Posterior cingulate gyrus (tissue), 11 donors: ENCODE measurements around the gene UST.

Source experiments
- DNase-seq, 10 donors: peaks; one replicate each; pipeline versions ENCODE4 v3.0.0 to v3.0.0-alpha.2; 2020 to 2021; ENCODE audit warnings: mixed read lengths in 3 of 10
- intact Hi-C: fragments of 100-400 bp; cut with DNase I; formaldehyde crosslinking; loops from one replicate; pipeline ENCODE4 v1.15.1; 2023

Gene UST

DNA sequence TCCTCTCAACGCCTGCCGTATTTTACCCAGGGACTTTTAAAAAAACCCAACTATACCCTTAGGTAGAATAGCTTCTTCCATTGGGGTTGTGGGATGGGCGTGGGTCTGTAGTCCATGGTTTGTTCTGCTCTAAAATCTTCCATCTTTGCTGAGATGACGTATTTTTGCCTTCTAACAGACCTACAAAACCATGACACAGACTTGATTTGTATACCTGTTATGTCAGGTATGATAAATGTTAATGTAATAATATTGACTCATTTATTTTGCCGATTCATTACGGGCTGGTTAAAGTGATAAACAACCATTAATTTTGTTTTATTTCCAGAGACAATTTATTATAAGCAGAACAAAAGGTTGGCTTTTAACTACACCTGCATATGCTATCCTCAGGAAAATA, 48.7 kb downstream of the UST start:
- intact Hi-C loops: no loop called here

DNA sequence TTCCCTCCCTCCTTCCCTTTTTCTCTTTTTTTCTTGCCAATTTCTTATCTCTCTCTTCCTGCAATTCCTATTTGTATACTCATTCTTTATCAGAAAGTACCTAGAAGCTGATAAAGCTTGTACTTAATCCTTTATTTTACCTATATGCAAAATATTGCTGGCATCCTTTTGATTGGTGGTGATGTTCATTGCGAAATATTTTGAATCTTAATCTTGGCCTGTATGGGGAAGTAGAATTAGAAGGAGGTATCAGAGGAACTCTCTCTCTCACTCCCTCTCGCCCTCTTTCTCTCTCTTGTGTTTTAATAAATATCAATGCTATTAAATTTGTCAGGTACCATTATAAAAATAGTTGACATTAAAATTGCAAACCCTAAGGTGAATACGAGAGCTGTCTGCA, 52.8 kb downstream of the UST start:
- intact Hi-C loops: no loop called here
- no peak for DNase-seq

More for the DNA sequence above, 48.7 kb downstream of the UST start:
- DNase-seq: no peak

DNA sequence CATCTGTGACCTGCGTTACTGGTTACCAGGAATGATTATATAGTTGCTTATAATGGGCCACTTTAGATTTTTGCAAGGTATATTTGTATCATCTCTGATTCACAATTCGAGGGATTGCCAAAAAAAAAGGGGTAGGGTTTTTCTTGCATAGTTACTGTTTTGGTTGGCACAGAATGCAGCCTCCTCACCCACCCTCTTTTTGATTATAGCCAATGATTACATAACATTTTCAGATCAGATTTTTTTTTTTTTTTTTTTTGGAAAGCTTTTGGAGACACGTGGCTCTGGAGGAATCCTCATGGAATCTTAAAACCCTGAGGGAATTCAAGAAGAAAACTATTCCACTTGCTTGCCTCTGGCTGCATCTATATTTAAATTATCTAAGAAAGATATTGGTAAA, 53.7 kb downstream of the UST start:
- intact Hi-C loops: no loop called here
- DNase-seq: no peak

DNA sequence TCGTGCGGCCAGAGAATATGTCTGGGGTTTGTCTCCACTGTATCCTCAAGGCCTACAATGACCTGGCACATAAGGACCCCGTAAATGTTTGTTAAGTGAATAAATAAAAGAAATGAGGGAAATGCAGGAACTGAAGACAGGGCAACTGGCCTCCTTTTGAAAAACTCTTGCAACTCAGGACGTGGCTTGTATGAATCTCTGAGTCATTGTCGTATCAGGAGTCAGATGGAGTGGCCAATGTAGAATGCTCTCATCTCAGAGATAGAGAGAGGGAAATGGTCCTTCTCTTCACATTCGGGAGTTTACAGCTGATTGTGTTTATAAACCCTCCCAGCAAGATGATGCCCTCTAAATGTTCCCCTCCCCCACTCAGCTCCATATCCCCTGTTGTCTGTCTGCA, 57.1 kb downstream of the UST start:
- DNase-seq: no peak
- intact Hi-C loops: no loop called here

DNA sequence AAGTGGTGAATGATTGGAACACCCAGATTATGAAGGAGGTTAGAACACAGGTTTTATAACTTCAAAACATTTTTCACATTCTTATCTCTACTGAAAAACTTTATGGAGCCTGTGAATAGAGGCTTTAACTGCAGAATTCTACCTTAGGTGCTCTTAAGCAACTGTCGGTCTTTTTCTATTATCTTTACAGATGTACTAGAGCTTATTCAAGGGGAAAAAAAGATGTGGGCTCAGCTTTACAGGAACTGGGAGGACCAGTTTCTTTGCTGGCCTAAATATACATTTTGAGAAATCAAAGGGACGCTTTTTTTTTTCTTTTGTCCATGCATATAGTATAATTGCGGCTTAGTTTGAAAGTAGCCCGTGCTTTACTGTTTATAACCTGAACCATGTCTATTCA, 58.9 kb downstream of the UST start:
- DNase-seq: no peak

DNA sequence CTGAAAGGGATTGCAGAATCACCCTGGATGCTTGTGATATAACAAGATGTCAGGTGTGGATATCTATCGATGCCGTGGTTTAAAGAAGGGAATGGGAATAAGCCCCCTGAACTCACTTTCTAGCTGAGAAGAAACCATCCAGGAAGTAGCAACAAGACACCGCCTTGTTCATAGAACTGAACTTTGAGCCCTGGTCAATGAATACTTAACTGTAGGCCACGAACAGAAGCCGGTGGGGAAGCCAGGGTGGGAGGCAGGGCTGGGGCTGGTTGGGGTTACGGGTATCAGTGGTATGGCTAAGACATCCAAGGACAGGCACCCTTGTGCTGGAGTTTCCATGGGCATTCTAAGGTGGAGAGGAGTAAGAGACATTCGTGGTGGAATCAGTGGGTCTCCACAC, 61.0 kb downstream of the UST start:
- intact Hi-C loops: no loop called here
- no peak for DNase-seq

More for the DNA sequence above, 58.9 kb downstream of the UST start:
- intact Hi-C loops: no loop called here

DNA sequence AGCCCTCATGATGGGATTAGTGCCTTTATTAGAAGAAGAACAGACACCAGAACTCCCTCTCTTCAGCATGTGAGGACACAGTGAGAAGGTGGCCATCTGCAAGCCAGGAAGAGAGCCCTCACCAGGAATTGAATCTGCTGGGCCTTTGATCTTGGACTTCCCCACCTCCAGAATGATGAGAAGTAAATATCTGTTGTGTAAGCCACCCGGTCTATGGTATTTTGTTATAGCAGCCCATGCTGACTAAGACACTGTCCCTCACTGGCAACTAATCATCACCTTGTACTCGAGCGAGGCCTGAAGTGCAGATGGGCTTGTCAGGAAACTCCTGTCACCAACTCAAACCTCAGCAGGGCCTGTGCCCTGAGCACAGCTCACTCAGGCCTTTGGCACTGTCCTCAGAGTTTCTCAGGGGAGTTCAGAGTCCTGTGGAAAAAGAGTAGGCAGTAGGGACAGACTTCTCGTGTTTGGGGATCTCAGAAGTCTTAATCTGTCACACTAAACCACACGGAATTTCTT, 62.0 kb downstream of the UST start:
- intact Hi-C loops: no loop called here
- no peak for DNase-seq

DNA sequence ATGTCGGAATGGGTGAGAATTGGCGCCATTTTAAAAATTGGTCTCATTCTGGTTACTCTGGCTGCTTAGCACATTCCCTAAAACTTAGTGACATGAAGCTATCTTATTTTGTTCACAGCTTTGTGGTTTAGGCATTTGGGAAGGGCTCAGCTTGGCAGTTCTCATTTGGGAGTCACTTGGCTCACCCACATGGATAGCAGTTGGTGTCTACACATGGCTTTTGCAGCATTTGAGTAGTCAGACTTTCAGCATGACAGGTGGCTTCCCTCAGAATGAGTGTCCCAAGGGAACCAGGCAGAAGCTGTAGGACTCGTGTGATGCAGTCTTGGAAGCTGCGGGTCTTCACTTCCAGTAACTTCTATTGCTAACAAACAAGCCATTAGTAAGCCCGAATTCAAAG, 64.6 kb downstream of the UST start:
- DNase-seq: no peak
- intact Hi-C loops: no loop called here

DNA sequence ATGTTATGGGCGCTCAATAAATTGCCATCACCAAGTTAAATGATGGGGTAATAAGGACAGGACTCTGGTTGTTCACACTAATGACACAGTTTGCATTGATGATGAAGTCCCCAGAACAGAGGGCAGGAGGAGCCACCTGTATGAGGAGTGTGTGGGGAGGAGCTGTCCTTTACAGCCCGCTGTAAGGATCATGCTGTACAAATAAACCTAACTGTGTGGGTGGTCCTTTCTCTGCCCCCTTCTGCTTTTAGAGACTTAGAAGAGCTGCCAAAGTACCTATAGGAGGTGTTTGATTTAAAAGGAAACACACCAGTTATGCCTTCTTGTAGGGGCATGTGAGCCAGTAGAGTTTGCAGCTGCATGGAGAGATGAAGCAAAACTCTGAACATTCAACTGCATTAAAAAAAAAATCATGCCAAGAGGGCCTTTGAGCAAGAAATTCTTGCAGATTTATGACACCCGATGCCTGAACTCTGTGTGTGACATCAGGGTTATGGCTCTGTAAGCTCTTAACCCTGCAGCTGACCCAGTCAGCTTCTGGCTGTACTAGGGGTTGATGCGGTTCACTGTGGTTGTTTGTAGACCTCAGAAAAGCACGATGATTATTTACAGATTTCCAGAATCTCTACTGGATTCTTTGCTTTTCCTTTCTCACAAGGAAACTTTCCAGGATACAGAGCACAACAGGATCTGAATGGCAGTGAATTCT, 67.4 kb downstream of the UST start:
- intact Hi-C loops: no loop called here

DNA sequence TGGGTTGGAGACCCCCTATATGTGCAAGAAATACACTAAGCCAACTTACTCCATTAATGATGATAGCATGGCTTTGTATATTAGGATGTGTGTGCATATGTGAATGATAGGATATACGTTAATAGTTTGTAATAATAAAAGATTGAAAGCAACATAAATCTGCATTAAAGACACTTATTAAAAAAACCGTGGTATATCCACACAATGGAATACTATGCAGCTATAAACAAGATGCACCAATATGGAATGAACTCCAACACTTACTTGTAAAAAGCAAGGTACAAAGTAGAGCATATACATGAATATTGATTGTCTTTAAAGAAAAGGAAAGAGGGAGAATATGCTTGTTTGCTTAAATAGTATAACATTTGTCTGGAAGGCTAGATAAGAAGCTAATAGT, 68.0 kb downstream of the UST start:
- intact Hi-C loops: no loop called here
- no peak for DNase-seq

More for the DNA sequence above, 67.4 kb downstream of the UST start:
- DNase-seq: no peak

DNA sequence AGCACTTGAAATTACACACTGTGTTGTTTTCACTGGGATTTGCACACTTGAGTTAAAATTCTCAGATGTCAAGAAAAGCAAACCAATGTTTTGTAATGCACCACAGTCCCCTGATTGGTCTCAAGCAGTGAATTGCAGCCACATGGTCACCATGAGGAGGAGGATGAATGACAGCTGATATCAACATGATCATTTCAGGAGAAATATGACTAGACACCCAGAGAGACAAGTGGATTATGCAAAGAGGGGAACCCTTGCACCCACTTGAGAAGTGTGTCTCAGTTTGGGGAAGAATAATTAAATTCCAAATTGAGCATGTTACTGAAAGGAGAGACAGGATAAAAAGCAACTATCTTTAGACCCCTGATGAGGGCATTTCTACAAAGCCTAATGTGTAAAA, 69.3 kb downstream of the UST start:
- intact Hi-C loops: no loop called here
- DNase-seq: no peak

DNA sequence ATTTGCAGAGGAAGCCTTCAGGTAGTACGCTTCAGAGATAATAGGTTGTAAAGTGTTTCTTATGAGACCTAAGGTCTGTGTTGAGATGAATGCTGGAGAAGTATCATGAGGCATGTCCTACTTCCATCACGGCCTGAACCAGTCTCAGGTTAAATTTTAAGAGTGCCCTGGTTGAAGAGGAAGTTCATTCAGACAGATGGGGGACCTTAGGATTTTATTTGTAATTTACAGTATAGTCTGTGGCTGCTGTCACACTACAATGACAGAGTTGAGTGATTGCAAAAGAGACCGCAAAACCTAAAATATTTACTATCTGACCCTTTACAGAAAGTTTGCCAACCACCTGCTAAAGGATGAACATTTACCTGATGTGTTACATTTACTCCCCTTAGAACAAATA, 70.9 kb downstream of the UST start:
- DNase-seq: no peak
- intact Hi-C loops: no loop called here

DNA sequence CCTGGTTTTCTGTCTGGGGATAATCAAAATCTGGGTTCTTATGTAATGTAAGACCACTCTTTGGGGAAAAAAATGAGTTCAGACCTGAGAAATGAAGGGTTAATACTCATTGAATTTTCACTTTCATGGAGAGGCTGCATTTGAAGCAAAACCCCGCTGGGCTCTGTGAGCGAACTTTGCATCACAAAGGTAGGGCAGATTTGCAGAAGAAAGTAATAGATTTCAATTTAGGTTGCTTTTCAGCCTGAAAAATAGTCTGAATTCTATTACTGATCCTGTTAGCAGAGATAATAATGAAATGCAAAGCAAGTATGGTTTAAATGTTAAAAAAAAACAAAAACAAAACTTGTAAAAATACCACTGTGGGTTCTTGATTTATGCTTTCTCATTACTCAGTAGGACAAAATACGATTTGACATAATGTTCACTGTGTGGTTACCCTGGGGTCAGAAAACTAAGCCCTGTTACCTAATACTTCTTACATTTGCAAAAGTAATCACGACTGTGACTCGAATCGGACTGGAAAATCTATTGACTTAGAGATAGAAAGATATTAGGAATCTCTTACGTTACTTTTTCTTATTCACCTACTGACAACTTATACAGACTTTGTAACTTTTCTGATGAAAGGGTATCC, 72.2 kb downstream of the UST start:
- intact Hi-C loops: no loop called here
- no peak for DNase-seq

DNA sequence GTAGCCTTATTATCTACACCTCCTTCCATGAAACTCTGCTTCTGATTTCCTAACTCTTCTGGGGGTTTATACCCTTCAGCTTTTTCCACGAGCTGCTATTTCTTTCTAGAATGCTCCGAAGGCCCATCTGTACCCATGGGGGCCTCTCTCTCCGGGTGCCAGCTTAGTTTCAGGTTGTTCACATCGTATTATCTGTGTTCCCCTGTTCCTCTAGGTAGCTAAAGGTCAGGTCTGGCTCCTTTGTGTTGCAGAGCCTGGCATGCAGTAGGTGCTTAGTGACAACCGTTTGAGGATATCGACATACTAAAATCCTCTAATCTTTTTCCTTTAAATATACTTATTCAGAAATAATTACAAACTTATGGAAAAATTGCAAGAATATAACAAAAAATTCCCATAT, 73.0 kb downstream of the UST start:
- DNase-seq: no peak
- intact Hi-C loops: no loop called here

DNA sequence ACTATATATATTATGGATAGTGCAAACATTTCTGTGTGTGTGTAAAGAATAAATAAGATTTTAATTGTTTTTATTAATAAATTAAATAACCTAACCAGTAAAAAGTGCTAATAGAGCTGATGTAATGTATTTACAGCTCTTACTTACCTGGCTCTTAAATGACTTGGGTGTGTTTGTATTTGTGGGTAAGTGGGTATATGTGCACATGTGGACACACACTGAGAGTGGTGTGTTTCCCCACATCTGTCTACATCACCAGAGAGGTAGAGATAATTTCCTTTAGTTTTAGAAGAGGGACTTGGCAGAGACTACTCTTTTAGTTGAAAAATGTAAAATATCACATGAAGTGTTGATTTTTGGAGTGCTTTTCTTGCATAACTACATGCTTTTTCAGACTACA, 76.0 kb downstream of the UST start:
- DNase-seq: no peak
- intact Hi-C loops: no loop called here

DNA sequence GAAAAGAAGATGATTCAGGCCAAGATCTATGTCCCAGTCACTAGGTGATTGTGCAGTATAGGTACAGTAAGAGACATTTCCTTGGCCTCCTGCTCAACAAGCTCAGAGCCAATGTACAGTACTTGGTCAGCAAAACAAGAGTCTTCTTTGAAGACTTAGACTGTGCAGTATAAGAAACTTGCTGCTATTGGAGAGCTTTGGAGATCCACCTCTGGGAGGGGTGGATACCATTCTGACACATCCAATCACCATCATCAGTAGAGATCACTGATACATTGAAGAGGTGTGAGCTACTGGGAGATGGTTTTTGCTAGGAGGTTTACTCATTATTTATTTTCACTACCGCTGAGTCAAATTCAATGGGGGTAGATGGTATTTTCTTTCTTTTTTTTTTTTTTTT, 77.5 kb downstream of the UST start:
- intact Hi-C loops: no loop called here
- no peak for DNase-seq

DNA sequence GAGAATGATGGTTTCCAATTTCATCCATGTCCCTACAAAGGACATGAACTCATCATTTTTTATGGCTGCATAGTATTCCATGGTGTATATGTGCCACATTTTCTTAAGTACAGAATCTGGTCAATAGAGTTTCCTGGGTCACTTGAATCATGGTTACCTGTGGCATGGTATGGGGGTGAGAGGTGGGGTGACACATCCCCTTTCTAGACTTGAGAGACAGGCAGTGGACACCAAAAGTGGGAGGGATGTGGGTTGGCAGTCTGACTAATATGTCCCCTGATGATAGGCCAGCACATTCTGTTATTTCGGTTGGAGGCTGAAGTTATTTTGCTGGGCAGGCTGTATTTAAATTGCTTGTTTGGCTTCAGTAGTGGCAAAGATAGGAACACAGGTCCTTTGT, 78.1 kb downstream of the UST start:
- intact Hi-C loops: no loop called here
- no peak for DNase-seq

DNA sequence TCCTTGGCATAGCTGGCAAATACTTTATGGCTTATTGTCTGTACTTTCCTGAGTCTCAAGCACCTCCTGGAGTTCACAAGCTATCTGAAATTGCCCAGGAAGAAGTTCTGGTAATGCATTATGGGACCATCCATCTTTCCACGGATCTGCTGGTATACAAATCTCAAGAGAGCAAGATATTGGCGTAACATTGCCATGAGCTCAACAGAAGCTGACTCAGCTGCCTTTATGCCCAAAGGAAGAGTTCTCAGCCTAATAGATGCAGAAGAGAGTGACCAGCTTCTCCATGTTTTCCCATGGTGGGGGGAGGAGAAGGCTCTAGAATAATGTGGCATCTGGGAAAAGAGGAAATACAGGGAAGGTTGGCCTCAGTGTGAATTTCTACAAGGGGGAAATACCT, 78.7 kb downstream of the UST start:
- intact Hi-C loops: no loop called here

DNA sequence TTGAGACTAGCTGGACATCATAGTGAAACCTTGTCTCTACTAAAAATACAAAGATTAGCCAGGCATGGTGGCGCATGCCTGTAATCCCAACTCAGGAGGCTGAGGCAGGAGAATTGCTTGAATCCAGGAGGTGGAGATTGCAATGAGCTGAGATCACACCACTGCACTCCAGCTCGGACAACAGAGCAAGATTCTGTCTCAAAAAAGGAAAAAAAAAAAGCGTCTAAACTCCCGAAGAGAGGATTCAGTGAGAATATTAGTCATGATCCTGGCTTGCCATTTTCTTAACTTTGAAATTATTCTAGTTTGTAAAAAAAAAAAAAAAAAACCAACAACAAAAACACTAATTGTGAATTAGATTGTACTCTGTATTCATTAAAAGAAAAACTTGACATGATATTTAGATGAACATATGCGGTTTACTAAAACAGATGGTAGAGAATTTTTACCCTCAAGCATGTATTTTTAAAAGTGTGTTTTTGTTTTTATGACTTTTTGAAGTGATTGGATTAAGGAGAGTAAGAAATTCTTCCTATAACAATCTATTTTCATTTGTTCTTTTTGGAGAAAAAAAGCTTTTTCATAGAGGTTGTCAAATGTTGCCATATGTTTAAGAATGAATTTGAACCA, 80.7 kb downstream of the UST start:
- no peak for DNase-seq
- intact Hi-C loops: no loop called here

More for the DNA sequence above, 78.7 kb downstream of the UST start:
- DNase-seq: no peak

DNA sequence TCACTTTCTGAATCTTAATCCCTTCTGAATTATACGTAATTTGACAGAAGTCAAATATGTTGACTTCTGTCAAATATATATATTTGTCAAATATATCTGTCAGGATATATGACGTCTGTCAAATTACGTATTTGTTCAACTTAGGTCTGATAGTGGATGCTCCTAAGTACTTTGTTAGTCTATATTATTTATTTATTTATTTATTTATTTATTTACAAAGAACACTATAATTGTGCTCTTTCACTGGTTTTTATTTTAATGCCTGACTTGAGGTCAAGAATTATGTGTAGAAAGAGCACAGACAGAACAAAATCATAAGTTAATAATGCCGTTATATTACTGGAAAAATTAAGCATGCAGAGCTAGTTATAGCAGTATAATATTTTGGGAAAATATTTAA, 81.2 kb downstream of the UST start:
- no peak for DNase-seq
- intact Hi-C loops: no loop called here

DNA sequence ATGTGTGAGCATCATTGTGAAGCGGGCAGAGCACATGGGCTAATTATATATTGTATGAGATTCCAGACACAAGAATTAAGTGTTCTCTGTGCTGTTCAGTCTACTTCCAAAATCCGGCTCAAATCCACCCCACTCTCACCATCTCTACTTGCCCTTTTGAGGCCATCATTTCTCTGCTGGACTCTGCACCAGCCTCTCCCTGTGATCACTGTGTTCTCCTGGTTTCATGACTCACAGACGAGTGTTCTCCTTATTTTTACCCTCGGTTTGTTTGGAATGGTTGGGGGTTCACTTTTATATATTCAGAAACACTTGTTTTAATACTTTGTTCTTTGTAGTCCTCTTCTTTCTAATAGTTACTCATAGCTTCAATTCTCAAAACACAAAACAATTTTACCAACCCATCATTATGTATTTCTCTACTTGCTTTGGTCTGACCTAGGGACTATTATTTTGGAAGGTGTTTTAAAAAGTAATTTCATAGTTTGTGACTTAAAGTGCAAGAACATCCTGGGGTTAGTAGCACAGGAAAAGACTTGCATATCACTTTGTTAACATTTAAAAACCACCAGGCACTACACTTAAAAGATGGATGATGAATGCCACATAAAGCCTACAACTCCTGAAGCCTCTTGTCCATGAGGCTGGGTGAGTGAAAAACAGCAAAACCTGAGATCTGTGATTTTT, 82.7 kb downstream of the UST start:
- no peak for DNase-seq
- intact Hi-C loops: no loop called here
